HT1080 (cell line): ENCODE data around the gene NPAS2. TPM values are rescaled to one million over a fixed set of nuclear protein-coding genes. Genes with fewer than 3 reads are reported as not detected.

ENCODE experiments used
- DNase-seq: peaks from one replicate; pipeline ENCODE4 v3.0.0-alpha.2; 2015; ENCODE audit warnings: low read depth
- total RNA-seq: library from RNA; depleted of rRNA; stranded (reverse); fragments of >200 nt; shearing (Covaris generic); gene quantifications from 2 replicates; pipeline ENCODE4 v1.2.3, GENCODE V29; 2014

Gene NPAS2
- total RNA-seq, 1 experiment from 2014 or later, result 63.1 TPM

GRCh38 chr2:100940240-100940639 lies 120.3 kb downstream of the NPAS2 start:
- no peak for DNase-seq

GRCh38 chr2:100940766-100941645 lies 121.1 kb downstream of the NPAS2 start:
- DNase-seq, result no peak

- DNase-seq, result peak; percentile 19
These were observed 121.8 kb downstream of the NPAS2 start for GRCh38 chr2:100941646-100942240.

GRCh38 chr2:100944617-100945432 lies 124.9 kb downstream of the NPAS2 start:
- no peak for DNase-seq

GRCh38 chr2:100945433-100945740 lies 125.4 kb downstream of the NPAS2 start:
- no peak for DNase-seq

GRCh38 chr2:100945930-100946607 lies 126.1 kb downstream of the NPAS2 start:
- no peak for DNase-seq

- DNase-seq, result no peak
These were observed 129.2 kb downstream of the NPAS2 start for GRCh38 chr2:100948942-100949811.

GRCh38 chr2:100952512-100952911 lies 132.6 kb downstream of the NPAS2 start:
- DNase-seq, result no peak

- no peak for DNase-seq
These were observed 133.6 kb downstream of the NPAS2 start for GRCh38 chr2:100953406-100954043.

- no peak for DNase-seq
These were observed 134.1 kb downstream of the NPAS2 start for GRCh38 chr2:100954044-100954420.

GRCh38 chr2:100955226-100955625 lies 135.3 kb downstream of the NPAS2 start:
- DNase-seq, result no peak

GRCh38 chr2:100956081-100956480 lies 136.1 kb downstream of the NPAS2 start:
- DNase-seq, result no peak

GRCh38 chr2:100957996-100958653 lies 138.2 kb downstream of the NPAS2 start:
- DNase-seq, result no peak

- no peak for DNase-seq
These were observed 139.4 kb downstream of the NPAS2 start for GRCh38 chr2:100959225-100959880.

- no peak for DNase-seq
These were observed 140.7 kb downstream of the NPAS2 start for GRCh38 chr2:100960688-100961087.

GRCh38 chr2:100962366-100963025 lies 142.6 kb downstream of the NPAS2 start:
- no peak for DNase-seq

GRCh38 chr2:100963026-100963375 lies 143.1 kb downstream of the NPAS2 start:
- DNase-seq, result no peak

- no peak for DNase-seq
These were observed 144.3 kb downstream of the NPAS2 start for GRCh38 chr2:100964222-100964621.
